ENCODE results near the gene ZNF225.
A peak's percentile ranks its signal among the peaks of the same experiment; 100 is the strongest.
"Not testable (repeated sequence)": the region's sequence is repeated elsewhere in the genome, so short reads cannot be mapped to it uniquely, and the experiment has no call there.

ZNF225 gene

GRCh38 chr19:44113138-44113783 lies at the start of gene ZNF225:
Gene ZNF225, plus strand, starts transcription at chr19:44113399. Its CDS starts 2,429 bp downstream, at chr19:44115828.
- DNase-seq: peak; percentile 63 to 75

- no peak for DNase-seq
These were observed 46.9 kb upstream of the ZNF225 start for GRCh38 chr19:44066305-44066704.

- no peak for DNase-seq
These were observed 43.8 kb upstream of the ZNF225 start for GRCh38 chr19:44069415-44069814.

DNA sequence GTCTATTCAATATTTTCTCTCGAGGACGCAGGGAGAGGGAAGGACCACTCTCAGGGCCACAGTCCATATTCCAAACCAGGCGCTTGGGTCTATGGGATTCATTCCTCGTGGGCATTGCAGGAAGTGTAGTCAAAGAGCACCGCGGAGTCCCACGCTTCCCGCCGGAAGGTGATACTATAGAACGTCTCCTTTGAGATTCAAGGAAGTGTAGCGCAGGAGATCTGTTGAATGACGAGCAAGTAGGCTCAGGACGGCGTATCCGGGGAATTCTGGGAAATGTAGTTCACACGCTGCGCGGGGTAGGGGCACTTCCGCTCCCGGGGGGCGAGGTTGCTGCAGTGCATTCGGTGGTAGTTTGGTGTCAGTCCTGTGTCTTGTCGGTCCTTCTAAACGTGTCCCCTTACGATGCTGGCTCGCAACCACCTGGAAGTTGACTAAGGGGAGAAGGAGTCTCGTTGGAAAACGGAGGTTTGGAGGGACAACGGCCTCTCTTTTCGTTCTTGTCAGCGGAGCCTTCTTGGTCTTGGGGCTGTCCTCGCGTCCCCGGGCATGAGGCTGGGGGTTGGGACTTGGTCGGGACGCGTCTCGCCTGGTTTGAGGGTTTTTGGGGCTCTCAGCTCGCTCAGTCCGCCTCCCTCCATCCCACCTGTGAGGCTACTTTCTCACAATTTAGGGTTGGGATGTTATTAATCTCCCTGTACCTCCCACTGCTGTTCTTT lies 41.2 kb upstream of the ZNF225 start, which contains the start of gene ZNF284:
Gene ZNF284 (plus strand): TSS at position 336 of the 719 bp plus-strand sequence. CDS start 4,231 bp downstream, outside the sequence.
- DNase-seq: peak; percentile 66 to 68

- DNase-seq: no peak
These were observed 40.4 kb upstream of the ZNF225 start for GRCh38 chr19:44072543-44073401.

DNA sequence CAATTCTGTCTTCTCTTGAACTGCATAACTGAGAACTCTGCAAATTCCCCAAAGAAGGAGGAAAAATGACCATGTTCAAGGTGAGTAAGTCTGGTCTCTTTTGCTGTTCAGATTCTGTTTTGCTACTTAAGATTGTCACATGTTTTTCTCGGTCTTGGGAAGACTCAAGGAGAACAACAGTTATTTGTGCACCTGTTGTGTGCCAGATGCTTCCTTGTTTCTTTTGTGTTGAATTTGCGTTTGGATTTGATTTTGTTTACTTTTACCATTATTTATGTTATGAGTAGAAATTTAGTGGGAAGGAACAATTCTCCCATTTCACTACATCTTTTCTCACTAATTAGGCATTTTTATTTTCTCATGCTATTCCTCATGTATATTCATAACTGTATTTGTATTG lies 36.9 kb upstream of the ZNF225 start:
- no peak for DNase-seq

DNA sequence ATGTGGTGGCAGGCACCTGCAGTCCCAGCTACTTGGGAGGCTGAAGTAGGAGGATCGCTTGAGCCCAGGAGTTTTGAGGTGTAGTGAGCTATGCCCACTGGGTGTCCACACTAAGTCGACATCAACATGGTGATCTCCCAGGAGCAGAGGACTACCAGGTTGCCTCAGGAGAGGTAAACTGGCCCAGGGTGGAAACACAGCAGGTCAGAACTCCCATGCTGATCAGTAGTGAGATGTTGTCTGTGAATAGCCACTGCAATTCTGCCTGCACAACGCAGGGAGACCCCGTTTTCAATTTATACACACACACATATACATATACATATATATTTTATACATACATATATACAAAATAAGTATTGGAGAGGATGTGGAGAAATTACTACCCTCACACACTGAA lies 21.1 kb upstream of the ZNF225 start:
- DNase-seq: no peak

DNA sequence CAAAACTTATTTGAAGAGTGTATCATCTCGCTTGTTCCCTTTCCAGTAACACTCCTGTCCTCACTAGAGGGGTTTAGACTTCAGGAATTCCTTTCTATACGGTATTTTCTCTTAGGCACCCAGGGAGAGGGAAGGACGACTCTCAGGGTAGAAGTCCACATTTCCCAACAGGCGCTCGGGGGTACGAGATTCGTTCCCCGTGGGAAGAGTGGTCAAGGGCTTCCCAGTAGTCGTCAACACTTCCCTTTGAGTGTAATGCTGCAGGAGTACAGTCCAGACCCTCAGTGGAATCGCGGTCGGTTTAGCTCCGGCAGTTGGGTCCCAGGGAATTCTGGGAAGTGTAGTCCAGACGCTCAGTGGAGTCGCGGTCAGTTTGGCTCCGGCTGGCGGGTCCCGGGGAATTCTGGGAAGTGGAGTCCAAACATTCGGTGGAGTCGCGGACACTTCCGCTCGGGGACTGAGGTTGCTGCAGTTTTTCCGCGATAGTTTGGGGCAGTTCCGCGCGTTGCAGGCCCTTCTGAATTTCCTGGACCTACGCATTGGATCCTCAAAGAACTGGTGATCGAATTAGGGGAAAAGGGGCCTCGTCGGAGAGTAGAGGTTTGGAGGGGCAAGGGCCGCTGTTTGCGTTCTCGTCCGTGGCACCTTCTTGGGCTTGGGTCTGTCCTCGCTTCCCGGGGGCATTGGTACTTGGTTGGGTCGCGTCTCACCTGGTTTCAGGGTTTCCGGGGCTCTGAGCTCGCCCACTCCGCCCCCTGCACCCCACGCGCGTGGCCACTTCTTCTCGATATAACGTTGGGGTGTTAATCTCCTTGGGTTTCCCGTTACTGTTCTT lies 19.1 kb upstream of the ZNF225 start, which contains the start of gene ZNF224:
Gene ZNF224 (plus strand): TSS at position 431 of the 835 bp plus-strand sequence. CDS start 3,513 bp downstream, outside the sequence.
- DNase-seq: peak; percentile 72 to 74

DNA sequence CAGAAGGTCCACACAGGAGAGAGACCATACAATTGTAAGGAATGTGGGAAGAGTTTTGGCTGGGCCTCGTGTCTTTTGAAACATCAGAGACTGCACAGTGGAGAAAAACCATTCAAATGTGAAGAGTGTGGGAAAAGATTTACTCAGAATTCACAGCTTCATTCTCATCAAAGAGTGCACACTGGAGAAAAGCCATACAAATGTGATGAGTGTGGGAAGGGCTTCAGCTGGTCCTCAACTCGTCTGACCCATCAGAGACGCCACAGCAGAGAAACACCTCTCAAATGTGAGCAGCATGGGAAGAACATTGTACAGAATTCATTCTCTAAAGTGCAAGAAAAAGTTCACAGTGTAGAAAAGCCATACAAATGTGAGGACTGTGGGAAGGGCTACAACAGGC lies 5.4 kb upstream of the ZNF225 start:
- no peak for DNase-seq

- DNase-seq: no peak
These were observed 3.7 kb upstream of the ZNF225 start for GRCh38 chr19:44109458-44109857.

DNA sequence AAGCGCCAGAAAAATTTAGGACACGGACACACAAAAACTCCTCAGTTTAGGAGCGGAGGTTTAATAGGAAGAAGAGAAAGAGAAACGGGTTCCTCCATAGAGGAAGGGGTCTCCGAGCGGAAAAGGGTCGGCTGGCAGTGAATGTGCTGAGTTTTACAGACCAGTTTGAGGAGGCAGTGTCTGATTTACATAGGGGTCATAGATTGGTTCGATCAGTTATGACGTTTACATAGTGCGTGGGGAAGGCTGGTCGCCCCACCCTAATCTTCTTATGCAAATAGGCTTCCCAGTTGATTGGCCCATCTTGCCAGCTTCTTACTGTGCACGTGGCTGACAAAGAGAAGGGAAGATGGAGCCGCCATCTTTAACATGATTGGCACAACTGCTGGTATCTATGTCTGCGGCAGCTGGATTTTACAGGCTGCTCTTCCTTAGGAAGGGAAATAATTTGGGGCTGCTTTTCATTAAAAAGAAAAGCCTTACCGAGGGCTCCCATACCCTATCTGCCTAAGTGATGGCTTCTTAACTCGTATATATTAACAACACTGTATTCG lies 1.2 kb upstream of the ZNF225 start:
- no peak for DNase-seq

- no peak for DNase-seq
These were observed 429 bp upstream of the ZNF225 start for GRCh38 chr19:44112802-44113137.

DNA sequence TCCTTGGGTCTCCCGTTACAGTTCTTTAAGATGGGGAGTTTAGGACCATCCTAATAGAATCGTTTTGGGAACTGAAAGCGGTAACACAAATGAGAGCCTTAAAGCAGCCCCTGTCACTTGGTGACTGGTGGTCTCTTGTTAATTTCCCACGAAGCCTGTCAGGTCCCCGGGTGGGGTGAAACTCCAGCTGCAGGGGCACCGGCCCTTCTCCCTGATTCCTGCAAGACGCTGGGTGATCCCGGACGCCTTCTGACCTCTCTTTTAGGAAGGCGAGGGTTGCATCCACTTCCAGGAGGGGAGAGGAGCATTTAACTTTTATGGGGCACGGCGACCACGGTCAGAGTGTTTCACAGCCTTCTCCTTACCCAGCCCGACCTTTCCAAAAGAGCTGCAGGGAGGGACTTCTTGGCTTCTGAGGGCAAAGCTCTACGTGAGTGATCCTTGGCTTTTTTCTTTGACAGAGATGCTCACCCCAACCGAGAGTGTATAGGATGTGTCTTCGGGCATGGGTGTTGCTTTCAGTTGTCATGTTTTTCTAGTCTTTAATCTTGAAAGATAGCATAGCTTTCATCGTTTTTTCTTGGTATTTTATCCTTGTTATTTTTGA lies 688 bp downstream of the ZNF225 start:
- no peak for DNase-seq

GRCh38 chr19:44121162-44121561 lies 8.0 kb downstream of the ZNF225 start:
- not testable (repeated sequence) for DNase-seq

GRCh38 chr19:44131955-44132354 lies 18.8 kb downstream of the ZNF225 start:
- DNase-seq: no peak

GRCh38 chr19:44141191-44142058 lies 28.2 kb downstream of the ZNF225 start, which contains the start of gene ZNF234:
Gene ZNF234, plus strand, starts transcription at chr19:44141554. Its CDS starts 3,079 bp downstream, at chr19:44144633.
- peak; percentile 59 to 61 for DNase-seq

DNA sequence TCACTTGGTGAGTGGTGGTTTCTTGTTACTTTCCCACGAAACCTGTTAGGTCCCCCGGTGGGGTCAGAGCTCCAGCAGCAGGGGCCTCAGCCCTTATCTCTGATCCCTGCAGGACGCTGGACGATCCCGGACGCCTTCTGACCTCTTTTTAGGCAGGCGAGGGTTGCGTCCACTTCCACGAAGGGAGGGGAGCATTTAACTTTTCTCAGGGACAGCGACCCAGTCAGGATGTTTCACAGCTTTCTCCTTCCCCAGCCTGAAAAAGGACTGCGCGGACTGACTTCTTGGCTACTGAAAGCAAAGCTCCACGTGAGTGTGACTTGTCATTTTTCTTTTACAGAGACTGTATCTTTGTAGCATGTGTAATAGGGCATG lies 28.8 kb downstream of the ZNF225 start:
- DNase-seq: no peak

DNA sequence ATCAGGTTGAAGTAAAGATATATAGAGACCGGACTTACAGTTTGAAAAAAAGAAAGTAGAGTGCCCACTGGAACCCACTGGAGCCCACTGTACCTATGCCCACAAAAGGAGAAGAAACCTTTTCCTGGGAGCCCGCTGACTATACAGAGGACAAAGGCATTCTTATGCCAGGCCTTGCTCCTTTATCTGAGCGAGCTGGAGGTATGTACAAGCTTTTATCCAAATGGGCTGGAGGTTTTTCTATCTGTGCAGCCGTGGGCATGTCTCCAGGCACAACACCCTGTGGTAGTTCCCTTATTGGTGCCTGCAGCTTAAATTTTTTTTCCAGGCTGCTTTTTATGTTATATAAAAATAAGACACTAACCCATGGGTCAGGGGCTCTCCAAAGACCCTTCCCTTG lies 36.6 kb downstream of the ZNF225 start:
- DNase-seq: no peak

- no peak for DNase-seq
These were observed 38.3 kb downstream of the ZNF225 start for GRCh38 chr19:44151491-44151890.

DNA sequence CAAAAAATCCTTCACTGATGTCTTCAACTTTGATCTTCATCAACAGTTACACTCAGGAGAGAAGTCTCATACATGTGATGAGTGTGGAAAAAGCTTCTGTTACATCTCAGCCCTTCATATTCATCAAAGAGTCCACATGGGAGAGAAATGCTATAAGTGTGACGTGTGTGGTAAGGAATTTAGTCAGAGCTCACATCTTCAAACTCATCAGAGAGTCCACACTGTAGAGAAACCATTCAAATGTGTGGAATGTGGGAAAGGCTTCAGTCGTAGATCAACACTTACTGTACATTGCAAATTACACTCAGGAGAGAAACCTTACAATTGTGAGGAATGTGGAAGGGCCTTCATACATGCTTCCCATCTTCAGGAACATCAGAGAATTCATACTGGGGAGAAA lies 43.3 kb downstream of the ZNF225 start:
- no peak for DNase-seq

DNA sequence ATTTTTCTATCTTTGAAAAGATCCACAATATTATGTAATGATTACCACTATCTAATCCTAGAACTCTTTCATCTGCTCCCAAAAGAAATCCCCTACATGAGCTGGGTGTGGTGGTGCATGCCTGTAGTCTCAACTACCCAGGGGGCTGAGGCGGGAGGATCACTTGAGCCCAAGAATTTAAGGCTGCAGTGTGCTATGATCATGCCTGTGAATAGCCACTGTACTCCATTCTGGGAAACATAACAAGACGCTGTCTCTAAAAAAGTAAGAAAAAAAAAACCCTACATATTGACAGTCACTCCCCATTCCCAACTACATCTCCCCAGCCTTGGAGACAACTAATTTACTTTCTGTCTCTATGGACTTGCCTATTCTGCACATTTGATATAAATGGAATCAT lies 50.6 kb downstream of the ZNF225 start:
- no peak for DNase-seq

Measured in stimulated activated CD4-positive, alpha-beta T cell treated with anti-CD3 and anti-CD28 coated beads, Interleukin-2, amount 100 ng/mL, for 48 hours (primary cell).